Measurements from ENCODE around the gene KLHL20.

DNA sequence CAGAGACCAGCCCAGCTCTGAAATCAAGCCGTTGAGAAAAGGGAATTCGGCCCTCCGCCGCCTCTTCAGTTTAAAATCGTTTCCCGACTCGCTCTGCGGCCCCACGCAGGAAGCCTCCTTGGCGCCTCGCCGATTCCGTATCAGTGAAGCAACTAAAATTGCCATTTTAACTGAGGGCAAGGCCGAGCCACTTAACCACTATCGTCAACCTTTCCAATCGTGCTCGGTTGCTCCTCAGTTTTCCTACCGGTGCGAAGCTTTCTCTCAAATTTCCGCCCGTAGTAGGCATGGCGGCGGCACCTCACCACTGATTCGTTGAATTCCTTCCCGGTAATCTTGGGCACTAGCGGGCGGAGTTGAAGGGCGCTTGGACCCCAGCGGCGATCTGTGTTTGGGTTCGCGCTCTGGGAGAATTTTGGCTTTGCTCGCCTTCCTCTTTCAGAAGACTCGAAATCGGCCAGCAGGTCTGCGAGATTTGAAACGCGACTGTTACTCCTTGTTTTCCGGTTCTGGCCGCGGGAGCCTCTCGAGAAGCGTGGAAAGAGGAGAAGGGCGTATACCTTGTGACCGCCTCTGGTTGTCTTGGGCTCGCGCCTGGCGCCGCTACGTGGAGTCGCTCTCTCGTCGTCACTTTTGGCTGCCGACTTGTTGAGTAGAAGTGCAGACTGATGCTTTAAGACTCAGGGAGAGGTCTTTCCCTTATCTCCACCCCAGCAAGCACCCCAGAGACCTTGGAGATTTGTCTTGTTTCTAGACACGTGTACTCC, 109.7 kb downstream of the KLHL20 start, which contains the start of the genes CENPL and DARS2:
- peak; percentile 80 to 84 for TF ChIP-seq POLR2AphosphoS5 (IDR thresholded peaks at IDR 0.05)
- TF ChIP-seq, protein P1, sequence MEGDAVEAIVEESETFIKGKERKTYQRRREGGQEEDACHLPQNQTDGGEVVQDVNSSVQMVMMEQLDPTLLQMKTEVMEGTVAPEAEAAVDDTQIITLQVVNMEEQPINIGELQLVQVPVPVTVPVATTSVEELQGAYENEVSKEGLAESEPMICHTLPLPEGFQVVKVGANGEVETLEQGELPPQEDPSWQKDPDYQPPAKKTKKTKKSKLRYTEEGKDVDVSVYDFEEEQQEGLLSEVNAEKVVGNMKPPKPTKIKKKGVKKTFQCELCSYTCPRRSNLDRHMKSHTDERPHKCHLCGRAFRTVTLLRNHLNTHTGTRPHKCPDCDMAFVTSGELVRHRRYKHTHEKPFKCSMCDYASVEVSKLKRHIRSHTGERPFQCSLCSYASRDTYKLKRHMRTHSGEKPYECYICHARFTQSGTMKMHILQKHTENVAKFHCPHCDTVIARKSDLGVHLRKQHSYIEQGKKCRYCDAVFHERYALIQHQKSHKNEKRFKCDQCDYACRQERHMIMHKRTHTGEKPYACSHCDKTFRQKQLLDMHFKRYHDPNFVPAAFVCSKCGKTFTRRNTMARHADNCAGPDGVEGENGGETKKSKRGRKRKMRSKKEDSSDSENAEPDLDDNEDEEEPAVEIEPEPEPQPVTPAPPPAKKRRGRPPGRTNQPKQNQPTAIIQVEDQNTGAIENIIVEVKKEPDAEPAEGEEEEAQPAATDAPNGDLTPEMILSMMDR (IDR thresholded peaks at IDR 0.05): peak in 1 of 6 experiments; percentile 7
